ENCODE results near the gene PATZ1. TPM values are rescaled to one million over a fixed set of nuclear protein-coding genes. Genes with fewer than 3 reads are reported as not detected.

PATZ1 gene
- total and polyA plus RNA-seq, 12 donors: 6.6 to 16.9 (median 13.3) TPM

GRCh38 chr22:31341386-31342088 lies 4.6 kb downstream of the PATZ1 start:
- Histone ChIP-seq H3K9me3 (no peaks in the 10 kb centered on the region), H3K27me3 (no peaks in the 10 kb centered on the region), H3K4me1 (peaks cover 17 to 66% (median 39%) of the 10 kb centered on the region in 9 donors), H3K27ac (no peak overlapping the region), H3K4me3 (no peak overlapping the region), H3K36me3 (peaks cover 0 to 72% (median 8%) of the 10 kb centered on the region in 9 donors)
- no peak for TF ChIP-seq CTCF (IDR thresholded peaks at IDR 0.05)
- DNase-seq: no peak
- WGBS, 2 donors: 84 to 85% methylated on average over 14 of the region's 14 CpGs
- intact Hi-C loops (cut with DNase I): loop anchor here in 4 of 10 donors (10.0 kb wide), 3 partner anchors 143 to 293 kb away; partner anchors contain the start of genes SFI1 (in 2 of the 4) and EIF4ENIF1 (in 1 of the 4)
- ATAC-seq: no peak

GRCh38 chr22:31340765-31341247 lies 5.3 kb downstream of the PATZ1 start:
- no peak for TF ChIP-seq CTCF (IDR thresholded peaks at IDR 0.05)
- Histone ChIP-seq H3K4me3 (no peak overlapping the region), H3K27ac (no peak overlapping the region), H3K9me3 (no peaks in the 10 kb centered on the region), H3K36me3 (peaks cover 0 to 78% (median 8%) of the 10 kb centered on the region in 9 donors), H3K27me3 (no peaks in the 10 kb centered on the region), H3K4me1 (peaks cover 17 to 66% (median 39%) of the 10 kb centered on the region in 9 donors)
- 4 to 10% methylated on average over 2 of the region's 2 CpGs for WGBS, 2 donors
- intact Hi-C loops (cut with DNase I): loop anchor here in 4 of 10 donors (10.0 kb wide), 3 partner anchors 144 to 294 kb away; partner anchors contain the start of genes SFI1 (in 2 of the 4) and EIF4ENIF1 (in 1 of the 4)
- DNase-seq: no peak
- no peak for ATAC-seq

GRCh38 chr22:31340360-31340759 lies 5.8 kb downstream of the PATZ1 start:
- Histone ChIP-seq H3K27me3 (no peaks in the 10 kb centered on the region), H3K9me3 (no peaks in the 10 kb centered on the region), H3K4me3 (no peak overlapping the region), H3K36me3 (peaks cover 0 to 82% (median 8%) of the 10 kb centered on the region in 9 donors), H3K27ac (no peak overlapping the region), H3K4me1 (peaks cover 15 to 62% (median 37%) of the 10 kb centered on the region in 9 donors)
- WGBS, 2 donors: 87 to 89% methylated on average over 6 of the region's 6 CpGs
- no peak for ATAC-seq
- no peak for DNase-seq
- no peak for TF ChIP-seq CTCF (IDR thresholded peaks at IDR 0.05)
- intact Hi-C loops (cut with DNase I): loop anchor here in 4 of 10 donors (10.0 kb wide), 3 partner anchors 144 to 294 kb away; partner anchors contain the start of genes SFI1 (in 2 of the 4) and EIF4ENIF1 (in 1 of the 4)

- H3K9me3 ChIP-seq: no peaks in the 10 kb centered on the region
- ATAC-seq: no peak
- H3K4me3 ChIP-seq: no peak overlapping the region
- peaks cover 0 to 87% (median 19%) of the 10 kb centered on the region in 9 donors for H3K36me3 ChIP-seq
- intact Hi-C loops (cut with DNase I): no loop called here
- no peak for DNase-seq
- TF ChIP-seq CTCF (IDR thresholded peaks at IDR 0.05): no peak
- no peaks in the 10 kb centered on the region for H3K27me3 ChIP-seq
- peaks cover 4 to 52% (median 26%) of the 10 kb centered on the region in 9 donors for H3K4me1 ChIP-seq
- H3K27ac ChIP-seq: no peak overlapping the region
- WGBS, 2 donors: 71 to 73% methylated on average over 6 of the region's 6 CpGs
These were observed 6.9 kb downstream of the PATZ1 start for GRCh38 chr22:31339148-31339832.
